ENCODE measurements around the gene NCKAP5.

NCKAP5 gene

GRCh38 chr2:133078667-133079411 lies 489.4 kb downstream of the NCKAP5 start:
- DNase-seq (ENCODE audit: low read depth) = no peak
- TF ChIP-seq CTCF (IDR thresholded peaks at IDR 0.05; ENCODE audit: control insufficient read depth, insufficient read depth, low read depth, low read length, missing control alignments) = no peak
- H3K4me3 ChIP-seq (ENCODE audit: control insufficient read depth, low read depth, low read length) = no peak overlapping the region

- H3K4me3 ChIP-seq (ENCODE audit: control insufficient read depth, low read depth, low read length) = no peak overlapping the region
- DNase-seq (ENCODE audit: low read depth) = no peak
- TF ChIP-seq CTCF (IDR thresholded peaks at IDR 0.05; ENCODE audit: control insufficient read depth, insufficient read depth, low read depth, low read length, missing control alignments) = no peak
Measured at GRCh38 chr2:133077269-133077822, 490.9 kb downstream of the NCKAP5 start.

GRCh38 chr2:133072837-133073694 lies 495.2 kb downstream of the NCKAP5 start:
- no peak overlapping the region for H3K4me3 ChIP-seq (ENCODE audit: control insufficient read depth, low read depth, low read length)
- DNase-seq (ENCODE audit: low read depth) = no peak
- no peak for TF ChIP-seq CTCF (IDR thresholded peaks at IDR 0.05; ENCODE audit: control insufficient read depth, insufficient read depth, low read depth, low read length, missing control alignments)

GRCh38 chr2:133063775-133064174 lies 504.5 kb downstream of the NCKAP5 start:
- H3K4me3 ChIP-seq (ENCODE audit: control insufficient read depth, low read depth, low read length) = no peak overlapping the region
- no peak for DNase-seq (ENCODE audit: low read depth)
- TF ChIP-seq CTCF (IDR thresholded peaks at IDR 0.05; ENCODE audit: control insufficient read depth, insufficient read depth, low read depth, low read length, missing control alignments) = no peak

- no peak for TF ChIP-seq CTCF (IDR thresholded peaks at IDR 0.05; ENCODE audit: control insufficient read depth, insufficient read depth, low read depth, low read length, missing control alignments)
- no peak overlapping the region for H3K4me3 ChIP-seq (ENCODE audit: control insufficient read depth, low read depth, low read length)
- no peak for DNase-seq (ENCODE audit: low read depth)
Measured at GRCh38 chr2:133062931-133063665, 505.2 kb downstream of the NCKAP5 start.
